Epithelial cell of proximal tubule (primary cell): ENCODE results near the gene PRR33. TPM values are rescaled to one million over a fixed set of nuclear protein-coding genes. Genes with fewer than 3 reads are reported as not detected.

ENCODE experiments used
- DNase-seq: peaks from one replicate; pipeline ENCODE4 v3.0.0-alpha.2; 2011; ENCODE audit warnings: low read depth
- H3K4me3 ChIP-seq: 2 replicates; pipeline ENCODE4 v1.5.1; 2011; ENCODE audit warnings: low read depth, mild to moderate bottlenecking, low read length
- total RNA-seq: library from RNA; depleted of rRNA; stranded (reverse); fragments of >200 nt; gene quantifications from 2 replicates; pipeline ENCODE4 v1.2.3, GENCODE V29; 2015
- TF ChIP-seq, protein P1 (sequence below): conservative IDR thresholded peaks from 2 replicates; pipeline ENCODE4 v1.5.1; 2012; ENCODE audit warnings: low read depth, mild to moderate bottlenecking, low read length

Gene PRR33
- total RNA-seq, 1 donor from 2014 or later, result not detected

DNA sequence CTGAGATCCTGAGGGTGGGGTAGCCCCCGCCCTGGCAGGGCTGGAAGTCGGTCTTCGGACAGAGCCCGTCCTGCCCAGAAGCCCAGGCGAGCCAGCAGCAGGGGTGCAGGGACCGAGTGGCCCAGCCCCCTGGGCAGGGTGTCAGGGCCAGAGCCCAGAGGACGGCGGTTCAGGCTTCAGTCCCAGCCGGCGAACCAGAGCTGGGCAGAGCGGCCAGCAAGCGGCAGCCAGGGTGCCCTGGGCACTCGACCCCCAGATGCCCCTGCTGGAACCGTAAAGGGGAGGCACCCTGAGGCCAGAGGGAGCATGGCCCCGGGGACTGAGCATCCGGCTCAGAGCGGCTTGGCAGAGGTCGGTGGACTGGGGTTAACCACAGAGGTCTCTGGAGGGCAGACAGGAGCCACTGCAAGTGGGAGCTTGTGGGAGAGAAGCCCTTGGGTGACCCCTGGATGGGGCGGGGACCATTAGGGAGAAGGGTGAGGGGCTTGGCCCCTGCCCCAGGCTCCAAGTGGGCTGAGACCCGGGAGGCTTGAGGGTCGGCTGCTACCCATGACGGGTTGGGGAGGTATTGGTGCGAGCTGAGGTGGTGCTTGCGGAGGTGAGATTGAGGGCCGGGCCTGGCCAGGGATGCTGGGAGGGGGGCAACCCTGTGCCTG, 22.9 kb downstream of the PRR33 start:
- no peak for DNase-seq
- no peak overlapping the region for H3K4me3 ChIP-seq
- TF ChIP-seq, protein P1, sequence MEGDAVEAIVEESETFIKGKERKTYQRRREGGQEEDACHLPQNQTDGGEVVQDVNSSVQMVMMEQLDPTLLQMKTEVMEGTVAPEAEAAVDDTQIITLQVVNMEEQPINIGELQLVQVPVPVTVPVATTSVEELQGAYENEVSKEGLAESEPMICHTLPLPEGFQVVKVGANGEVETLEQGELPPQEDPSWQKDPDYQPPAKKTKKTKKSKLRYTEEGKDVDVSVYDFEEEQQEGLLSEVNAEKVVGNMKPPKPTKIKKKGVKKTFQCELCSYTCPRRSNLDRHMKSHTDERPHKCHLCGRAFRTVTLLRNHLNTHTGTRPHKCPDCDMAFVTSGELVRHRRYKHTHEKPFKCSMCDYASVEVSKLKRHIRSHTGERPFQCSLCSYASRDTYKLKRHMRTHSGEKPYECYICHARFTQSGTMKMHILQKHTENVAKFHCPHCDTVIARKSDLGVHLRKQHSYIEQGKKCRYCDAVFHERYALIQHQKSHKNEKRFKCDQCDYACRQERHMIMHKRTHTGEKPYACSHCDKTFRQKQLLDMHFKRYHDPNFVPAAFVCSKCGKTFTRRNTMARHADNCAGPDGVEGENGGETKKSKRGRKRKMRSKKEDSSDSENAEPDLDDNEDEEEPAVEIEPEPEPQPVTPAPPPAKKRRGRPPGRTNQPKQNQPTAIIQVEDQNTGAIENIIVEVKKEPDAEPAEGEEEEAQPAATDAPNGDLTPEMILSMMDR, result no peak

DNA sequence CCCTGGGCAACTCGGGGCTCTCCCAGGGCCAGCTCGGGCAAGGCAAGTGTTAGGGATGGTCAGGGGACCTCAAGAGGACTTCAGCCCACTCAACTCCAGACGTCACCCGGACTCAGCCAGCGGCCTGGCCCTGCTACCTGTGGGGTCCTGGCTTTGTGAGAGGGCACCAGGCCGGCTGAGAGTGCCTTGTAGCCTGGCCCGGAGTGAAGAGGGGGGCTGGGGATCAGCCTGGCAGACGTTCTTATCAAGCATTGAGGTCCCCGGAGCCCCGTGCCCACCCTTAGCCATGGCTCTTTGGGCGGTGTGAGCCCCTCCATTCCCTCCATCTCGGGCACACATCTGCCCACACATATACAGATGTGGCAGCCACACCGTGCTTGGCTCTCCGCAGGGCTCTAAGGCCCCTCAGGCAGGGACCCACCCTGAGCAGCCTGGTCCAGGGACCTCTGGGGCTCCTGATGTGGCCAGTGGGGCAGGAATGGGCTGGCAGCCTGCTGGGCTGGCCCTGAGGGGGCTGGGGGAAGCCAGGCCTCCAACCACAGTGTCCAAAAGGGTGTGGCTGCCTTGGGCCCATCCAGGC, 23.5 kb downstream of the PRR33 start:
- no peak overlapping the region for H3K4me3 ChIP-seq
- no peak for DNase-seq
- TF ChIP-seq, protein P1, result no peak

DNA sequence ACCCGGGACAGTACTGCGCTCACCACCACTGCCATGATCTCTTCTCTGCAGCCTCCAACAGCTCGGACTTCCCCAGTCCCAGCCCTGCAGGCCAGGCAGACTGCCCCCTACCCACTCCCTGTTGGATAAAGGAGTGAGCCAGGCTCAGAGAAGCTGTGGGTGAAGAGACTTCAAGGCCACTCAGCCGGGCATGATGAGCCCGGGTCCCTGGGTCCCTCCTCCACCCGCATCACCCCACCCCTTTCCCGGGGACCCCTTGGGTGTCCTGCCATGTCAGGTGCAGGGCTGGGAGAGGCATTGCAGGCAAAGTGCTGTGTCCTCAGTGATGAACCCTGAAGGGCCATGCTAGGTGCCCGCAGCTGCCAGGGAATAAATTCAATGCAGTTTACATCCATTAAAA, 24.3 kb downstream of the PRR33 start:
- no peak for DNase-seq
- TF ChIP-seq, protein P1, result no peak
- H3K4me3 ChIP-seq, result no peak overlapping the region

DNA sequence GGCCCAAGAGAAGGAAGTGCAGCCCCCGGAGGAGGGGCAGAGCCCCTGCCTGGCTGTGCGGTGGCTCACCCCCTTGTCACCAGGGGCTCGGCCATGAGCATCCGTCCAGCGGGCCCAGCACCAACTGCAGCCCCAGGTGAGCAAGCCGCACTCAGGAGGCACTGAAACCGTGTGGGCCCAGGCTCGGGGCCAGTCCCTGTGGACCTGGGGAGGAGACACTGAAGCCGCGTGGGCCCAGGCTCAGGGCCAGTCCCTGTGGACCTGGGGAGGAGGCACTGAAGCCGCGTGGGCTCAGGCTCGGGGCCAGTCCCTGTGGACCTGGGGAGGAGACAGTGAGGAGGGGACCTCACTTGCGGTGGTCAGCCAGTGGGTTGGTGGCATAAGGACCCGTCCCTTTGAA, 24.9 kb downstream of the PRR33 start:
- no peak overlapping the region for H3K4me3 ChIP-seq
- TF ChIP-seq, protein P1, result no peak
- no peak for DNase-seq

DNA sequence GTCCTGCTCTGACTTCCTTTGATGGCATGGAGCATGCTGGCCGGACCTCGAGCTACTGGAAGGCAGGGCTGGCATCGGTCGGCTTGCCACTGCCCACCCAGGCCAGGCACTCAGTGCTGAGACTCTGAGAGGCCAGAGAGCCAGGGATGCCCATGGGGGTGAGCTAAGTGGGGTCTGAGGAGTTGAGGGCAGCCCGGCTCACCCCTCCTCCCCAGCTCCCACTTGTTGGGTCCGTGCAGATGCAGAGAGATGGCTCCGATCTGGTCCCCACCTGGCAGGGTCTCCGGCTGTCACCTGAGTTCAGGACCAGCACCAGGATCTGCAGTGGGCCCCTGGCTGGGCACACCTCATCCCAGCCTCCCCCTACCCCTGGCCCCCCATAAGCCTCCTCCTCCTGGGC, 25.5 kb downstream of the PRR33 start:
- no peak for DNase-seq
- H3K4me3 ChIP-seq, result no peak overlapping the region
- TF ChIP-seq, protein P1, result no peak

DNA sequence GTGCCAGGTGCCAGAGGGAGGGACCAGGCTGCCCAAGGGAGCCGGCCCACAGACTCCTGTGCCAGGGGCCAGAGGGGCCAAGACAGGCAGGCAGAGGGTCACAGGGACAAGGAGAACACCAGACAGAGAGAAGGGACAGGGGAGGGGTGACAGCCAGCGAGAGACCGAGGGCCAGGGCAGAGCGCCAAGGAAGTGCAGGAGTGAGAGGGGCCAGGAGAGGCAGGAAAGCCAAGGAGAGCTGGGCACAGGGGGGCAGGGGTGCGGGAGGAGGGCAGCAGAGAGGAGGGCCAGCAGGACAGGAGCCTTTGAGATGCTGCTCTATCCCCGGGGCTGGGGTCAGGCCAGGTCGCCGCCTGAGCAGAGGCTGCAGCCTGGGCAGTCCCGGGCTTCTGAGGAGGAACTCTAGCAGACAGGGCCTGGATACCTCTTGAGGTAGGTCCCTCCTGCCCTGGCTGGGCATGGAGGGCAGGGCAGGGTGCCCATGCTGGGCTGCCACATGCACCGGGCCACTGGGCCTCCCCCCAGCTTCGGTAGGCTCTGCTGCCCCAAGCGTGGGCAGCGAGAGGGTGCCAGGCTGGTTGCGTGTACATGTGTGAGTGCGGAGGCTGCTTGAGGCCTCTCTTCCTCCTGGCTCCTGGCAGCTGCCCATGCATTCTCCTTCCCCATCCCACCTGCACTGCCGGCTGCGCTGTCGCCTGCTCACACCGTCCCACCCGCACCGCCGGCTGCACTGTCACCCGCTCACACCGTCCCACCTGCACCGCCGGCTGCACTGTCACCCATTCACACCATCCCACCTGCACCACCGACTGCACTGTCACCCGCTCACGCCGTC, 26.6 kb downstream of the PRR33 start:
- TF ChIP-seq, protein P1, result no peak
- no peak overlapping the region for H3K4me3 ChIP-seq
- DNase-seq, result no peak

DNA sequence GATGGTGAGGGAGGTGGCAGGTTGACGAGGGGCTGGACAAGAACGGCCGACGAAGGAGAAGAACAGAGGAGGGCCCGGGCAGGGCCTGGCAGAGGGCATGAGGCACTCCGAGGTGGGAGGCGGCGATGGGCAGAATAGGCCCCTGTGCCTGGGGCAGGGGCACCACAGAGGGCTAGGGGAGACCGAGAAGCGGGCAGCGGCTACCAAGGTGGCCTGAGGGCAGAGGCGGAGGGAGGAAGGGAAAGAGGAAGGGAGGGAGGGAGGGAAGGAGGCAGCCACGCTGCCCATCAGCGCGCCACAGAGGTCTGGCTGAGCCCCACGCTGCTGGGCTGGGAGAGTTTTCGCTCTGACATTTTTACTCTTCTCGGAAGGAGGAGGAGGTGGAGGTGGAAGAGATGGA, 27.5 kb downstream of the PRR33 start:
- DNase-seq, result no peak
- TF ChIP-seq, protein P1, result no peak
- H3K4me3 ChIP-seq, result no peak overlapping the region
